Trophoblast cell (in vitro differentiated cells and primary cell): ENCODE data around the gene SF3A1.

Experiments
- DNase-seq, 2 donors: peaks; one replicate each; pipeline ENCODE4 v3.0.0-alpha.2; 2016
- H2AFZ ChIP-seq: 2 replicates; pipeline ENCODE4 v1.6.1; 2013; ENCODE audit warnings: low read length, moderate library complexity, mild to moderate bottlenecking; ENCODE audit not compliant: insufficient read depth, poor library complexity
- H2AK5ac ChIP-seq: 2 replicates; pipeline ENCODE4 v1.6.1; 2013; ENCODE audit warnings: mild to moderate bottlenecking, low read length
- H2BK120ac ChIP-seq: 2 replicates; pipeline ENCODE4 v1.6.1; 2013; ENCODE audit warnings: low read length, mild to moderate bottlenecking, moderate library complexity; ENCODE audit not compliant: insufficient read depth, poor library complexity
- H2BK12ac ChIP-seq: 2 replicates; pipeline ENCODE4 v1.6.1; 2013; ENCODE audit warnings: mild to moderate bottlenecking, low read length, moderate library complexity
- H2BK5ac ChIP-seq: 2 replicates; pipeline ENCODE4 v1.6.1; 2013; ENCODE audit warnings: low read length, low read depth, moderate library complexity, mild to moderate bottlenecking; ENCODE audit not compliant: poor library complexity
- H3K14ac ChIP-seq: 2 replicates; pipeline ENCODE4 v1.6.1; 2013; ENCODE audit warnings: mild to moderate bottlenecking, low read length
- H3K18ac ChIP-seq: 2 replicates; pipeline ENCODE4 v1.6.1; 2013; ENCODE audit warnings: mild to moderate bottlenecking, low read length
- H3K23ac ChIP-seq: 2 replicates; pipeline ENCODE4 v1.6.1; 2013; ENCODE audit warnings: low read length
- H3K27ac ChIP-seq: 2 replicates; pipeline ENCODE4 v1.5.1; 2013; ENCODE audit warnings: low read depth, mild to moderate bottlenecking, inconsistent platforms, low read length, moderate library complexity
- H3K27me3 ChIP-seq: 2 replicates; pipeline ENCODE4 v1.6.1; 2013; ENCODE audit warnings: inconsistent platforms, mild to moderate bottlenecking, low read length, moderate library complexity; ENCODE audit not compliant: insufficient read depth
- H3K36me3 ChIP-seq, 2 experiments: 1 replicate in 1 of 2; 2 replicates in 1 of 2; pipeline ENCODE4 v1.6.1; 2013; ENCODE audit warnings: low read length in 2 of 2, mild to moderate bottlenecking in 2 of 2, moderate library complexity in 1 of 2; ENCODE audit not compliant: insufficient read depth in 2 of 2, control insufficient read depth in 1 of 2
- H3K4ac ChIP-seq: 2 replicates; pipeline ENCODE4 v1.6.1; 2013; ENCODE audit warnings: low read depth, mild to moderate bottlenecking, low read length, moderate library complexity
- H3K4me1 ChIP-seq, 2 experiments: 1 replicate in 1 of 2; 2 replicates in 1 of 2; pipeline ENCODE4 v1.6.1; 2013; ENCODE audit warnings: low read length in 2 of 2, mild to moderate bottlenecking in 2 of 2, moderate library complexity in 1 of 2; ENCODE audit not compliant: insufficient read depth in 2 of 2, control insufficient read depth in 1 of 2
- H3K4me2 ChIP-seq: 2 replicates; pipeline ENCODE4 v1.6.1; 2013; ENCODE audit warnings: inconsistent platforms, mild to moderate bottlenecking, low read length, moderate library complexity
- H3K4me3 ChIP-seq: 2 replicates; pipeline ENCODE4 v1.5.1; 2013; ENCODE audit warnings: mild to moderate bottlenecking, low read depth, low read length, inconsistent platforms
- H3K79me1 ChIP-seq: one replicate; pipeline ENCODE4 v1.6.1; 2013; ENCODE audit warnings: low read length
- H3K79me2 ChIP-seq: 2 replicates; pipeline ENCODE4 v1.6.1; 2013; ENCODE audit warnings: low read length, mild to moderate bottlenecking; ENCODE audit not compliant: control insufficient read depth, insufficient read depth, poor library complexity
- H3K9ac ChIP-seq: 2 replicates; pipeline ENCODE4 v1.6.1; 2013; ENCODE audit warnings: mild to moderate bottlenecking, low read length
- H3K9me3 ChIP-seq: 2 replicates; pipeline ENCODE4 v1.6.1; 2013; ENCODE audit warnings: low read depth, mild to moderate bottlenecking, control low read depth, inconsistent platforms, low read length; ENCODE audit not compliant: insufficient read depth
- H4K12ac ChIP-seq: 2 replicates; pipeline ENCODE4 v1.6.1; 2013; ENCODE audit warnings: low read depth, mild to moderate bottlenecking, low read length, moderate library complexity
- H4K8ac ChIP-seq: 2 replicates; pipeline ENCODE4 v1.6.1; 2013; ENCODE audit warnings: low read depth, mild to moderate bottlenecking, low read length, moderate library complexity
- H4K91ac ChIP-seq: one replicate; pipeline ENCODE4 v1.6.1; 2013; ENCODE audit warnings: low read depth, mild to moderate bottlenecking, low read length, moderate library complexity
- WGBS: extraction: QIAGEN DNeasy Blood & Tissue Kit; methylation state at CpG from one replicate; pipeline ENCODE4 v1.1.7; 2013; ENCODE audit warnings: missing lambda C conversion rate; ENCODE audit not compliant: insufficient read length, insufficient coverage; ENCODE audit errors: extremely low coverage; 5-methylcytosine and 5-hydroxymethylcytosine counted together

The SF3A1 gene

DNA sequence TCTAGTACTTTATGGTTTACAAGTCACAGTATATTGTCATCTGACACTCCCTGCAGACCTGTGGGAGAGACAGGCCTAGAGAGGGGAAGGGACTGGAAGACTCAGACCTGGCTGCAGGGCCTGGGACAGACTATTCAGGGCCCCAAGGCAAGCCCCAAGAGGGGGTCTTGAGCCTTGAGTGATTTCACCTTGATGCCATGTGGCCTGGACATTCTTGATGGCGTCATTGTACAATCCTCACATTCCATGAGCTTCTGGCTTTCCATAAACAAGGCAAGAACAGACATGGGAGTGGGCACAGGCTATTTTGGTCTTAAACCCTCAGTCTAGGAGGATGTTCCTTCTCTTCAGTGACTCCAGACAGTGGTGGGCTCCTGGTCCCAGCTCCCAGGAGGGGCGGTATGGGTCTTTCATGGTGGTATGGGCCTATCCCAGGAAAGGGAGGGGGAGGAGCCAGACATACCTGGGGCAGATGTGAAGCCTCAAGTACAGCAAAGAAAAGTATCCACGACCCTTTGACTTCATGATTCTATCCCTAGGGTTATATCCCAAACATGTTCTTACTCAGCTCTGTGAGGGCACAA lies 28.1 kb downstream of the SF3A1 start:
- H3K4me2 ChIP-seq, result no peak overlapping the region
- no peaks in the 10 kb centered on the region for H3K27me3 ChIP-seq
- H2AK5ac ChIP-seq, result no peak overlapping the region
- no peak overlapping the region for H3K9ac ChIP-seq
- H3K9me3 ChIP-seq, result no peaks in the 10 kb centered on the region
- H3K79me1 ChIP-seq, result peaks cover 62% of the 10 kb centered on the region
- H4K91ac ChIP-seq, result peak overlapping the region; percentile 33
- peaks cover 44 to 49% of the 10 kb centered on the region in 2 experiments for H3K4me1 ChIP-seq
- H3K18ac ChIP-seq, result no peak overlapping the region
- no peak overlapping the region for H4K12ac ChIP-seq
- peak overlapping the region; percentile 2 for H3K14ac ChIP-seq
- no CpG with 5 or more reads among the region's 3 CpGs for WGBS
- no peak overlapping the region for H4K8ac ChIP-seq
- H3K36me3 ChIP-seq, result peaks cover 11 to 13% of the 10 kb centered on the region in 2 experiments
- H3K27ac ChIP-seq, result peak overlapping the region; percentile 89
- H2AFZ ChIP-seq, result no peak overlapping the region
- H3K79me2 ChIP-seq, result peaks cover 29% of the 10 kb centered on the region
- no peak overlapping the region for H3K23ac ChIP-seq
- peak overlapping the region; percentile 49 for H3K4ac ChIP-seq
- no peak overlapping the region for H3K4me3 ChIP-seq
- H2BK12ac ChIP-seq, result no peak overlapping the region
- H2BK120ac ChIP-seq, result peak overlapping the region; percentile 40
- DNase-seq, result peak; percentile 82 to 85
- H2BK5ac ChIP-seq, result peak overlapping the region; percentile 77

- no CpG with 5 or more reads among the region's 5 CpGs for WGBS
- H3K14ac ChIP-seq, result no peak overlapping the region
Measured at GRCh38 chr22:30327864-30328345, 28.8 kb downstream of the SF3A1 start.

GRCh38 chr22:30326706-30327362 lies 29.9 kb downstream of the SF3A1 start, which contains the start of gene TBC1D10A:
TSS of gene TBC1D10A (minus strand) at chr22:30326941. CDS start at chr22:30326881, 60 bp downstream.
- H3K36me3 ChIP-seq, result peaks cover 5% of the 10 kb centered on the region in 2 experiments
- H3K79me1 ChIP-seq, result peaks cover 51% of the 10 kb centered on the region
- peak within 1 kb of the TSS; percentile 83 for H4K12ac ChIP-seq
- no CpG with 5 or more reads among the region's 69 CpGs for WGBS
- peak within 1 kb of the TSS; percentile 100 for H3K14ac ChIP-seq
- peak within 1 kb of the TSS; percentile 96 for H2AFZ ChIP-seq
- H3K4me3 ChIP-seq, result peak within 1 kb of the TSS; percentile 99
- no peaks in the 10 kb centered on the region for H3K27me3 ChIP-seq
- H3K9me3 ChIP-seq, result no peaks in the 10 kb centered on the region
- peak within 1 kb of the TSS; percentile 88 for H2BK12ac ChIP-seq
- H3K18ac ChIP-seq, result peak within 1 kb of the TSS; percentile 99
- H3K79me2 ChIP-seq, result peaks cover 35% of the 10 kb centered on the region
- peak within 1 kb of the TSS; percentile 94 for H4K8ac ChIP-seq
- peak within 1 kb of the TSS; percentile 98 for H2AK5ac ChIP-seq
- H3K23ac ChIP-seq, result no peak within 1 kb of the TSS
- H2BK120ac ChIP-seq, result peak within 1 kb of the TSS; percentile 98
- peak within 1 kb of the TSS; percentile 97 for H3K4ac ChIP-seq
- peak within 1 kb of the TSS; percentile 73 for H3K4me2 ChIP-seq
- peak within 1 kb of the TSS; percentile 89 for H3K27ac ChIP-seq
- H4K91ac ChIP-seq, result peak within 1 kb of the TSS; percentile 97
- DNase-seq, result peak; percentile 96 to 97
- H3K4me1 ChIP-seq, result peaks cover 34 to 43% of the 10 kb centered on the region in 2 experiments
- peak within 1 kb of the TSS; percentile 99 for H3K9ac ChIP-seq
- H2BK5ac ChIP-seq, result peak within 1 kb of the TSS; percentile 100

More at GRCh38 chr22:30327864-30328345, 28.8 kb downstream of the SF3A1 start:
- H4K8ac ChIP-seq, result no peak overlapping the region
- H3K36me3 ChIP-seq, result peaks cover 6 to 10% of the 10 kb centered on the region in 2 experiments
- H3K9me3 ChIP-seq, result no peaks in the 10 kb centered on the region
- H3K79me1 ChIP-seq, result peaks cover 58% of the 10 kb centered on the region
- H3K4ac ChIP-seq, result no peak overlapping the region
- peak overlapping the region; percentile 91 for H4K91ac ChIP-seq
- no peaks in the 10 kb centered on the region for H3K27me3 ChIP-seq
- H4K12ac ChIP-seq, result no peak overlapping the region
- no peak overlapping the region for H3K4me2 ChIP-seq
- H2AFZ ChIP-seq, result no peak overlapping the region
- H2BK120ac ChIP-seq, result peak overlapping the region; percentile 86
- H3K79me2 ChIP-seq, result peaks cover 29% of the 10 kb centered on the region
- peak; percentile 75 to 86 for DNase-seq
- H3K9ac ChIP-seq, result no peak overlapping the region
- H2AK5ac ChIP-seq, result peak overlapping the region; percentile 42
- H2BK5ac ChIP-seq, result peak overlapping the region; percentile 77
- H2BK12ac ChIP-seq, result no peak overlapping the region
- H3K4me1 ChIP-seq, result peaks cover 39 to 49% of the 10 kb centered on the region in 2 experiments
- no peak overlapping the region for H3K18ac ChIP-seq
- no peak overlapping the region for H3K23ac ChIP-seq
- H3K4me3 ChIP-seq, result no peak overlapping the region
- peak overlapping the region; percentile 89 for H3K27ac ChIP-seq

DNA sequence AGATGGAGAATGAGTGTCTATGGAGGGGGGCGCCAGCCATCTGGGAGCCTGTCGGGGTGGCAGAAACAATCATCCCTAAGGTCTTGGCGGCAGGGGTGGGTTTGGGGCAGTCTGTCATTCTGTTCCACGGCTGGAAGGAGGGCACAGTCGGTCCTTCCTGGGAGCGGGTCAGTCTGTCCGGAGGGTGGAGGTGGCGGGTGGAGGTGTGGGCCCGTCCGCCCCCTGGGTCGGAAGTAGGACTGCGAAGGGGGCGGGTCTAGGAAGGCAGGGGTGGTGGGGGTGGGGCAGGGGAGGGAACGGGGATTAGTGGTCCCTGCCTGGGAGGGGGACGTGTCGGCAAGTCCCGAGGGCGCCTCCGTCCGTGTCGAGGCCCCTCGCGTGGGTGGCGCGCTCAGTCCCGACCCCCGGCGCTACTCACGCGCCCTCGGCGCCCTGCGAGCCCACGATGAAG lies 30.4 kb downstream of the SF3A1 start:
- Histone ChIP-seq H4K12ac (peak overlapping the region; percentile 74), H2BK120ac (peak overlapping the region; percentile 98), H3K4ac (peak overlapping the region; percentile 97), H3K4me3 (peak overlapping the region; percentile 99), H3K14ac (peak overlapping the region; percentile 100), H2AFZ (peak overlapping the region; percentile 96), H3K27ac (peak overlapping the region; percentile 86), H3K18ac (peak overlapping the region; percentile 99), H3K23ac (no peak overlapping the region), H3K4me1 (peaks cover 38 to 46% of the 10 kb centered on the region in 2 experiments), H3K9me3 (no peaks in the 10 kb centered on the region), H2AK5ac (peak overlapping the region; percentile 98), H3K79me1 (peaks cover 49% of the 10 kb centered on the region), H3K27me3 (no peaks in the 10 kb centered on the region), H3K79me2 (peaks cover 37% of the 10 kb centered on the region), H2BK12ac (peak overlapping the region; percentile 88), H4K8ac (peak overlapping the region; percentile 94), H3K36me3 (peaks cover 8% of the 10 kb centered on the region in 2 experiments), H2BK5ac (peak overlapping the region; percentile 100), H3K4me2 (peak overlapping the region; percentile 73), H3K9ac (peak overlapping the region; percentile 99), H4K91ac (peak overlapping the region; percentile 97)
- peak; percentile 26 to 43 for DNase-seq
- WGBS, result no CpG with 5 or more reads among the region's 34 CpGs
